Panc1 (cell line): ENCODE data around the gene MARVELD3.

Experiments
- CTCF ChIP-seq: fragments of 450-650 bp; IDR thresholded peaks from 2 replicates; pipeline ENCODE4 v1.5.1; 2017; ENCODE audit warnings: mild to moderate bottlenecking
- POLR2AphosphoS5 ChIP-seq: IDR thresholded peaks from 2 replicates; pipeline ENCODE4 v1.6.1; 2012; ENCODE audit warnings: mild to moderate bottlenecking, low read depth, low read length, moderate library complexity
- REST ChIP-seq, 2 experiments: IDR thresholded peaks; 2 replicates each; pipeline ENCODE4 v1.6.1; 2011 to 2012; ENCODE audit warnings: low read depth in 2 of 2, control low read depth in 1 of 2, low read length in 1 of 2, mild to moderate bottlenecking in 1 of 2, moderate library complexity in 1 of 2; ENCODE audit not compliant: insufficient read depth in 1 of 2
- SIN3A ChIP-seq: IDR thresholded peaks from 2 replicates; pipeline ENCODE4 v1.6.1; 2012; ENCODE audit warnings: low read depth, mild to moderate bottlenecking, low read length, moderate library complexity, borderline replicate concordance; ENCODE audit not compliant: insufficient read depth
- TCF7L2 ChIP-seq: IDR thresholded peaks from 2 replicates; pipeline ENCODE4 v1.6.1; 2011; ENCODE audit warnings: mild to moderate bottlenecking, low read depth, low read length, inconsistent platforms

GRCh38 chr16:71649704-71650103, 23.7 kb downstream of the MARVELD3 start:
- TF ChIP-seq CTCF (no peak), REST (IDR thresholded peaks at IDR 0.05; ENCODE audit: insufficient read depth in 1 of 2, low read depth in 2 of 2, low read length in 1 of 2) (no peak), POLR2AphosphoS5 (no peak), TCF7L2 (no peak), SIN3A (no peak)
